SK-N-MC (cell line): ENCODE measurements around the gene MAN2B1.

ENCODE experiments used
- EZH2 ChIP-seq: fragments of 200-600 bp; sonication (generic); IDR thresholded peaks from one replicate; pipeline ENCODE4 v1.6.1; 2017; ENCODE audit warnings: antibody characterized with exemption
- POLR2AphosphoS5 ChIP-seq: IDR thresholded peaks from 2 replicates; pipeline ENCODE4 v1.6.1; 2012; ENCODE audit warnings: mild to moderate bottlenecking, low read depth, low read length, borderline replicate concordance

GRCh38 chr19:12641456-12641855 lies 25.1 kb downstream of the MAN2B1 start:
- TF ChIP-seq EZH2 (no peak), POLR2AphosphoS5 (no peak)
